Measurements from ENCODE around the gene PNMA8C. TPM values are rescaled to one million over a fixed set of nuclear protein-coding genes. Genes with fewer than 3 reads are reported as not detected.

The PNMA8C gene
- total and polyA plus RNA-seq, 8 donors, result 0.05 to 0.18 TPM; not detected in 6

DNA sequence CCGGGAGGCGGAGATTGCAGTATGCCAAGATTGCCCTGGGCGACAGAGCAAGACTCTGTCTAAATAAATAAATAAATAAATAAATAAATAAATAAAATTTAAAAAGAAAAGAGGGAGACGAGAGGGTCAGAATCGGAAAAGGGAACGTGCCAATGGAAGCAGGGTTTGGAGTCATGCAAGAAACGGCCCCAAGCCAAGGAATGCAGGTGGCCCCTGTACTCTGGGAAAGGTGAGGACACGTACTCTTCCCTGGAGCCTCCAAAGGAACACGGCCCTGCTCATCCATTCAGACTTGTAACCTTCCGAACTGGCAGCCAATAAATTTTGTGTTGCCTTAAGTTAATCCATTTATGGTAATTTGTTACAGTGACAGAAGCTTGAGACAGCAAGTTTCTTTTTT is 19.9 kb upstream of the PNMA8C start:
- H3K27me3 ChIP-seq, result no peaks in the 10 kb centered on the region
- WGBS, 5 donors, result 88 to 94% (median 93%) methylated on average over 10 of the region's 10 CpGs
- H3K36me3 ChIP-seq, result no peaks in the 10 kb centered on the region
- no peak overlapping the region for H3K27ac ChIP-seq
- no peaks in the 10 kb centered on the region for H3K4me1 ChIP-seq
- no peak for DNase-seq
- no peak overlapping the region for H3K4me3 ChIP-seq
- H3K9me3 ChIP-seq, result no peaks in the 10 kb centered on the region
- intact Hi-C loops (cut with DNase I; ENCODE audit: low total_unique reads), result no loop called here
- TF ChIP-seq, protein P1, sequence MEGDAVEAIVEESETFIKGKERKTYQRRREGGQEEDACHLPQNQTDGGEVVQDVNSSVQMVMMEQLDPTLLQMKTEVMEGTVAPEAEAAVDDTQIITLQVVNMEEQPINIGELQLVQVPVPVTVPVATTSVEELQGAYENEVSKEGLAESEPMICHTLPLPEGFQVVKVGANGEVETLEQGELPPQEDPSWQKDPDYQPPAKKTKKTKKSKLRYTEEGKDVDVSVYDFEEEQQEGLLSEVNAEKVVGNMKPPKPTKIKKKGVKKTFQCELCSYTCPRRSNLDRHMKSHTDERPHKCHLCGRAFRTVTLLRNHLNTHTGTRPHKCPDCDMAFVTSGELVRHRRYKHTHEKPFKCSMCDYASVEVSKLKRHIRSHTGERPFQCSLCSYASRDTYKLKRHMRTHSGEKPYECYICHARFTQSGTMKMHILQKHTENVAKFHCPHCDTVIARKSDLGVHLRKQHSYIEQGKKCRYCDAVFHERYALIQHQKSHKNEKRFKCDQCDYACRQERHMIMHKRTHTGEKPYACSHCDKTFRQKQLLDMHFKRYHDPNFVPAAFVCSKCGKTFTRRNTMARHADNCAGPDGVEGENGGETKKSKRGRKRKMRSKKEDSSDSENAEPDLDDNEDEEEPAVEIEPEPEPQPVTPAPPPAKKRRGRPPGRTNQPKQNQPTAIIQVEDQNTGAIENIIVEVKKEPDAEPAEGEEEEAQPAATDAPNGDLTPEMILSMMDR (IDR thresholded peaks at IDR 0.05), result no peak
- TF ChIP-seq EP300 (IDR thresholded peaks at IDR 0.05) (no peak), POLR2A (IDR thresholded peaks at IDR 0.05) (no peak), POLR2AphosphoS5 (IDR thresholded peaks at IDR 0.05) (no peak)

DNA sequence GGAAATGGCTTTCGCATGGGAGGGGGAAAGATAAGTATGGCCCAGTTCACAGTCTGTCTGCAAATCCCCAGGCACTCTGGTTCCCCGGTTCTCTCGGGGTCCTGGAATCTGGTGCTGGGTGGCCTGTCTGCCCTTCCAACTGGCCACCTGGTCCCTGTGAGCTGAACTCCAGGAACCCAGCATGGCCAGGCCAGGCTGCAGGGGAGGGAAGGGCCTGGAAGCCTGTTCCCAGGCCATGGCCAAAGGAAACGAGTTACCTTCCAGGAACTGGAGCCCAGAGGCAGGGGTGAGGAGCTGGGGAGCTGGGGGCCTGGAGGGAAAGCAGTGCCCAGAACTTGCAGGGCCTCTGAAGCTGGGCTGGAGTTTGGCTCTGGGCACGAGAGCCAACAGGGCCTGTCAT is 19.1 kb upstream of the PNMA8C start:
- intact Hi-C loops (cut with DNase I; ENCODE audit: low total_unique reads), result no loop called here
- Histone ChIP-seq H3K36me3 (no peaks in the 10 kb centered on the region), H3K27me3 (no peaks in the 10 kb centered on the region), H3K4me1 (peaks cover 5 to 6% (median 5%) of the 10 kb centered on the region in 4 donors), H3K9me3 (no peaks in the 10 kb centered on the region), H3K27ac (no peak overlapping the region), H3K4me3 (no peak overlapping the region)
- TF ChIP-seq, protein P1 (IDR thresholded peaks at IDR 0.05), result no peak
- TF ChIP-seq POLR2A (IDR thresholded peaks at IDR 0.05) (no peak), EP300 (IDR thresholded peaks at IDR 0.05) (no peak), POLR2AphosphoS5 (IDR thresholded peaks at IDR 0.05) (no peak)
- 64 to 75% (median 69%) methylated on average over 5 of the region's 5 CpGs for WGBS, 5 donors
- DNase-seq, result no peak

DNA sequence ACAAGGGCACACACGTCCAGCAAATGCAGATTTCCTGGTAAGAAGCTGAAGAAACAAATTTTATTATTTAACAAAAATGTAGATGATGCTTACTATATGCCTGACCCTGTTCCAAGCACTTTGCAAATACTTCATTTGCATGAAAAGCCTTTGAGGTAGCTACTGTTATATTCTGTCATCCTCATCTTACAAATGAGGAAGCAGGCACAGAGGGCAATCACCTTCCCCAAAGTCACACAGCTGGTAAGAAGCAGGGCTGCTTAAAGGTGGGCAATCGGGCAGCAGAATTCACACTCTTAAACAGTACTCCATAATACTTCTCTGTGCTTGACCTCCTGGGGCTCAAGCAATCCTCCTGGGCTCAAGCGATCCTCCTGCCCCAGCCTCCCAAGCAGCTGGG is 18.3 kb upstream of the PNMA8C start:
- Histone ChIP-seq H3K4me1 (peaks cover 7 to 14% (median 13%) of the 10 kb centered on the region in 4 donors), H3K9me3 (no peaks in the 10 kb centered on the region), H3K27ac (no peak overlapping the region), H3K36me3 (no peaks in the 10 kb centered on the region), H3K27me3 (no peaks in the 10 kb centered on the region), H3K4me3 (no peak overlapping the region)
- intact Hi-C loops (cut with DNase I; ENCODE audit: low total_unique reads), result no loop called here
- no peak for DNase-seq
- 40 to 54% (median 51%) methylated on average over 3 of the region's 3 CpGs for WGBS, 5 donors
- TF ChIP-seq, protein P1 (IDR thresholded peaks at IDR 0.05), result no peak
- TF ChIP-seq POLR2A (IDR thresholded peaks at IDR 0.05) (no peak), EP300 (IDR thresholded peaks at IDR 0.05) (no peak), POLR2AphosphoS5 (IDR thresholded peaks at IDR 0.05) (no peak)

DNA sequence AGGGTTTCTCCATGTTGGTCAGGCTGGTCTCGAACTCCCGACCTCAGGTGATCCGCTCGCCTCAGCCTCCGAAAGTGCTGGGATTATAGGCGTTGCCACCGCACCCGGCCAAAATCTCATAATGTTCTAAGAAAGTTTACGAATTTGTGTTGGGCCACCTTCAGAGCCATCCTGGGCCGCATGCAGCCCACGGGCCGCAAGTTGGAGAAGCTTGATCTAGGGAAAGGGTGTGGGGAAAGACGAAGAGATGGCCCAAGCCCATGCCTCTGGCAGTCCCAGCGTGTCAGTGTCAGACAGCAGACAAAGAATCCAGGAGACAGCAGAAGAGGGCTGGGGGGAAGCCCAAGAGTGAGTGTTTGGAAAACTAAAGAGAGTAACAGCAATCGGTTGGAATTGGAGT is 17.3 kb upstream of the PNMA8C start:
- intact Hi-C loops (cut with DNase I; ENCODE audit: low total_unique reads), result no loop called here
- Histone ChIP-seq H3K9me3 (no peaks in the 10 kb centered on the region), H3K27ac (no peak overlapping the region), H3K4me1 (peaks cover 7 to 22% (median 16%) of the 10 kb centered on the region in 4 donors), H3K4me3 (no peak overlapping the region), H3K27me3 (no peaks in the 10 kb centered on the region), H3K36me3 (no peaks in the 10 kb centered on the region)
- TF ChIP-seq POLR2A (IDR thresholded peaks at IDR 0.05), result no peak
- TF ChIP-seq, protein P1 (IDR thresholded peaks at IDR 0.05), result no peak
- TF ChIP-seq EP300 (IDR thresholded peaks at IDR 0.05), result no peak
- no peak for TF ChIP-seq POLR2AphosphoS5 (IDR thresholded peaks at IDR 0.05)
- WGBS, 5 donors, result 83 to 92% (median 86%) methylated on average over 15 of the region's 15 CpGs
- DNase-seq, result no peak
